ENCODE measurements around the gene GOLIM4.
"Not testable (repeated sequence)": the region's sequence is repeated elsewhere in the genome, so short reads cannot be mapped to it uniquely, and the experiment has no call there.

GOLIM4 gene

DNA sequence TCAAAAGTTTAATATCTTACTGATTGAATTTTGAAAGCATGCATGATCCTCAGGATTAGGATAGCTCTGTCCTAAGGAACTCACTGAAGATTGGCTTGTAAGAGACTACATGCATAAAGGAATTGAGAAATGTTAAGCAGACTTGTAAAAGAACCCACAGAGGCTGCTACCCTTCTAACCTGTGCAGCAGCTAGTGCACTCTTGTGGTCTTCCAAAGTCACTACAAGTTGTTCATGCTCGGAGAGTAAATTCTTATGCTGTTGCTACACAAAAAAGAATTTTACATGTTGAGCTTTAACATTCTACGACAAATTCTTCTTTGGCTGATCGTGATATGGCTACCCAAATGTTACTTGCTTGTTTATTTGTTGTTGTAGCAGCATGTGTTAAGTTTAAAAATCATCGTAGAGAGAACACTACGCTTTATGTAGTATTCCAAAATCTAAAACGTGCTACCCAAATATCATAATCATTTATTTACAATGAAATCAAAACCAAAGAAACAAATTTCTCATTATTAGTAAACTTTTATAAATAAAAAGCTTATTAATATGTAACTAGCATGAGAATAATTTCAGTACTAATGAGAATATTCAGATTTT lies 55.0 kb downstream of the GOLIM4 start:
- peak; percentile 83 for DNase-seq

- no peak for DNase-seq
These were observed 58.7 kb downstream of the GOLIM4 start for GRCh38 chr3:168037020-168037419.

- DNase-seq = no peak
These were observed 59.1 kb downstream of the GOLIM4 start for GRCh38 chr3:168036619-168037018.

GRCh38 chr3:168034152-168034928 lies 61.4 kb downstream of the GOLIM4 start:
- DNase-seq = no peak

- peak; percentile 91 for DNase-seq
These were observed 65.1 kb downstream of the GOLIM4 start for GRCh38 chr3:168030577-168030976.

- peak; percentile 82 for DNase-seq
These were observed 66.0 kb downstream of the GOLIM4 start for GRCh38 chr3:168029705-168030104.

GRCh38 chr3:168028086-168028485 lies 67.6 kb downstream of the GOLIM4 start:
- no peak for DNase-seq

GRCh38 chr3:168026764-168027163 lies 69.0 kb downstream of the GOLIM4 start:
- no peak for DNase-seq

DNA sequence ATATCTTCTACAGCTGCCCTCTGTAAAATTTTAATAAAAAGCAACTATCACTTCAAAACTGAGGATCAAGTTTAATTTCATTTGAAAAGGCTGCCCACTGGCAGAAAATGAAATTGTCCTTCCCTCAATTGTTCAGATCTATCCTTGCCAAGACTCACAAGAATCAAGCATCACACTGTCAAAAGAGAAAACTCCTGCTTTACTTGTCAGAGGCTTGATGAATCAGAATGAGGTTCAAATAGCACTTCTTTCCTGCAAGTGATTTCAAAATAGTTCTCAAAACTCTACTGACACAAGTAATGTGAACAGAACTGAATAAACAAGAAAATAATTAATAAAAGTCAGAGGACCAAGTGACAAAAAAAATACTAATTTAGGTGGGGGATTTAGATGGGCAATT lies 70.6 kb downstream of the GOLIM4 start:
- no peak for DNase-seq

DNA sequence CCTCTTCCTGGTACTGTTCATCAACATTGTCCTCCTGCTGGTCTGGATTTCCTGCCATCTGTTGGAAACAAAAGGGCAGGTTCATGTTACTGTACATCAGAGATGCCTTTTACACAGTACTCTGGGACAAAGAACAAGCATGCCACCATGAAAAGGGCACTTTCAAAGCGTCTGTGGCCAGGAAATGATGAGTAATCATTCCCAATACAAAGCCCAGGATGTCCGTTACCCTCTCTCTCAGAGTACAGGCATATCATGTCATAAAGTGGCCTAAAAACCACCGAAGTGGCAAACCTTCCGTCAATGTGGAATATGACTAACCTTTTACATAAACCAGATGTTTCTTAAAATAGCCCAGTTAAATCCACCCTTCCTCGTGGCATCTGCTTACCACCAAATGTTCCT lies 71.2 kb downstream of the GOLIM4 start:
- DNase-seq = peak; percentile 90

GRCh38 chr3:168021737-168022450 lies 73.8 kb downstream of the GOLIM4 start:
- no peak for DNase-seq

GRCh38 chr3:168011280-168011679 lies 84.4 kb downstream of the GOLIM4 start:
- not testable (repeated sequence) for DNase-seq

DNA sequence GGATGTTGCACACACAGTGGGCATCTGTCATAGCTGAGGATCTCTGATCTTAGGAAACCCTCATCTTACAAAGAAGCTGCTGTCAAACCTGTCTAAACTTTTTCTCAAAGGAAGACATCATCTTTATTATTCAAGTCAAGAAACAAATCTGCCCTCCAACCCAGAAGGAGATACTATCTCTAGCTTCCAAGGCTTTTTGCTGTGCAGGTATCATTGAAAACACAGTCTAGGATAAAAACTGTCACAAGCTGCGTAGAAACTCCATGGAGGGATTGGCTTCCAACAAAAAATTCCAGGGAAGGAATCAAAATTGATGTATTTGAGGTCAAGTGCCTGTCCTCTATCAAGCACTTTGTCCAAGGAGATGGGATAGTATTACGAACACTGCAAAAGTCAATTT lies 89.1 kb downstream of the GOLIM4 start:
- no peak for DNase-seq

DNA sequence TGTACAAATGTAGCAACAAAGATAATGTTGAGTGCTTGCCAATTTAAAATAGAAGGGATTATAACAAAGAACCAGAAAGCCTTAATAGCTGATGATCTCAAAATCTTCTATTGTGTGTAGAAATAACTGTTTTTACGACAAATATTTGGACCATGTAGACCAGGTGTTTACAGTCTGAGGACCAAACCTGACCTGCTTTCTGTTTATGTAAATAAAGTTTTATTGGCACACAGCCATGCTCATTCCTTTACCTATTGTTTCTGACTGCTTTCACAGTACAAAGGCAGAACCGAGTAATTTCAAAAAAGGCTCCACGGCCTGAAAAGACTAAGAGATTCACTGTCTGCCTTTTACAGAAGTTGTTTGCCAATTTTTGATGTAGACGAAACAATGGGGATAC lies 91.8 kb downstream of the GOLIM4 start:
- DNase-seq = no peak

GRCh38 chr3:168002786-168003368 lies 92.8 kb downstream of the GOLIM4 start:
- DNase-seq = peak; percentile 65

- DNase-seq = no peak
These were observed 94.5 kb downstream of the GOLIM4 start for GRCh38 chr3:168001244-168001643.

DNA sequence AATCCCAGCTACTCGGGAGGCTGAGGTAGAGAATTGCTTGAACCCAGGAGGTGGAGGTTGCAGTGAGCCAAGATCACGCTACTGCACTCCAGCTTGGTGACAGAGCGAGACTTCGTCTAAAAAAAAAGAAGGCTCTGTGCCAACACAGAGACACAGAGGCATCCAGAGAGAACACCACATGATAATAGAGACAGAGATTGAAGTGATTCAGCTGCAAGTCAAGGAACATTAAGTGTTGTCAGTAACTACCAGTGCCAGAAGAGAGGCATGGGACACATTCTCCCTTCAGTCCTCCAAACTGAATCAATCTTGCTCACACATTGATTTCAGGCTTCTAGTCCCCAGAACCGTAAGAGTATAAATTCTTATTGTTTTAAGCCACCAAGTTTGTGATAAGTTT lies 97.5 kb downstream of the GOLIM4 start:
- DNase-seq = no peak

DNA sequence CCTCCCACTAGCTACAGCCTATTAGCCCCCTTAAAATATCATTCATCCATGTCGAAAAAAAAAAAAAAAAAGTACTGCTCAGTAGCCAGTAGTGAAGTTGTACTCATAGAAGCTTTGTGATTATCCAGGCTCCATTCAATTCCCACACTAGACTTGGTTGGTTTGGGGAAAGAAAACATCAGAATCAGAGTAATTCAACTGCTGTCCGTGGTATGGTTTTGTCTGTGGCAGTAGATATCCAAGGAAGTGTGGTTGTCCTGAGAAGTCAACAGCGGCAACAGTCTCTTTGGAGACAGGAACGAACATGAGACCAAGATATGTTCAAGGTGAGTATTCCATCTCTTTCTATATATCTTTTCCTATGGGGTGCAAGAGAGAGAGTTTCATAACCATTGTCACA lies 99.2 kb downstream of the GOLIM4 start:
- no peak for DNase-seq

GRCh38 chr3:167992381-167992780 lies 103.3 kb downstream of the GOLIM4 start:
- DNase-seq = no peak

- DNase-seq = no peak
These were observed 104.5 kb downstream of the GOLIM4 start for GRCh38 chr3:167991213-167991612.

GRCh38 chr3:167989999-167990398 lies 105.7 kb downstream of the GOLIM4 start:
- no peak for DNase-seq

DNA sequence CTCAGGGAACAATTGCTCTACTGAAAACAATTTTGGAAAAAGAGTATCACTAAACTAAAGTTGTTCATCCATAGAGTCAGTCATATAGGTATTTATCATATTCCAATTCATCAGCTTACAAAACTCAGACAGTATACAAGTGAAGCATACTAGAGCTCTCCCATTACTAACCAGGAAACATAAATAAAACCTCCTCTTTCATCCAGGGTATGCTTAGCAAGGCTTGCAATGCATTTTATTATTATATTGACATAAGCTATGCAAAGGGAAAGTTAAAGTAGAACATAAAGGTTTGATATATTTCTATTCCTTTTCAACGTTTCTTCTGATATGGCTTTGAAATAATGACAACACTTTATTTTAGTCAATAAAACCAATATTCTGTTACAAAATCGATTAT lies 106.7 kb downstream of the GOLIM4 start:
- DNase-seq = no peak

DNA sequence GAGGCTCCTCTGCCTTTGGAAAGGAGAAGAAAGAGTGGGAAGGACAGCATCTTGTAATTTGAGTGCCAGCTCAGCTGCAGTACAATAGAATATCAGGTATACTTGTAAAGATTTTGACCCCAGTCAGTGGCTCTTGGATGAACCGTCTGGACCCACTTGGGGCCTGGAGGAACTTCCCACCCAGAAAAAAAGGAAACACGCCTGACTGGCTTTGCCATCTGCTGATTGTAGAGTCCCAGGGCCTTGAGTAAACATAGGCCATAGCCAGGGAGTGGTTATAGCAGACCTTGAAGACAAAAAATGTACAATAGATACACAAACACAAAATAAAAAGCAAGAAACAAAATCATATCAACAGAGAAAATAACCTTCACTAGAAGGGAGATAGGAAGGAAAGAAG lies 112.1 kb downstream of the GOLIM4 start:
- DNase-seq = peak; percentile 31

DNA sequence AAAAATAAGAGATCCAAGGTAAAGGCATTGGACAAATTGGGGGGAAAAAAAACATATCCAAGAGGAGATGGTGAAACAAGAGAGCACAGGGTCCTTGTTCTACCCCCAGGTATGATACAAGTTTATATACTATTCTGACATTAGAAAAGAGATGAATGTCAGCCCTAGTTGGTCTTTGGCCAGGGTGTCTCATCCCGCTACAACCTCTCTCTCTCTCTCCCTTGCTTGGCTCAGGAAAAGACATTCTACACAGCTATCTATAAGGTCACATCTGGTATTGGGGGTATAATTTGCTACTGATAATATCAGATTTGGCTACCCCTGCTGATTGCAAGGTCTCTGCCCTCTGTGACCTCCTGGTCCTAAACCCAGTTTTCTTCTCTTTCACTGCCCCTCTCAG lies 117.2 kb downstream of the GOLIM4 start:
- no peak for DNase-seq

All from NCI-H2171 treated with DMSO at 0.1 percent for 48 hours (cell line).